Activated effector memory CD4-positive, alpha-beta T cell treated with anti-CD3 and anti-CD28 coated beads, Interleukin-2, amount 50 U/mL, for 16 hours (primary cell): Measurements from ENCODE around the gene LILRB2.
"Not testable (repeated sequence)": the region's sequence is repeated elsewhere in the genome, so short reads cannot be mapped to it uniquely, and the experiment has no call there.

Experiments
- DNase-seq: peaks from one replicate; pipeline ENCODE4 v3.0.0-alpha.2; 2020

LILRB2 gene

DNA sequence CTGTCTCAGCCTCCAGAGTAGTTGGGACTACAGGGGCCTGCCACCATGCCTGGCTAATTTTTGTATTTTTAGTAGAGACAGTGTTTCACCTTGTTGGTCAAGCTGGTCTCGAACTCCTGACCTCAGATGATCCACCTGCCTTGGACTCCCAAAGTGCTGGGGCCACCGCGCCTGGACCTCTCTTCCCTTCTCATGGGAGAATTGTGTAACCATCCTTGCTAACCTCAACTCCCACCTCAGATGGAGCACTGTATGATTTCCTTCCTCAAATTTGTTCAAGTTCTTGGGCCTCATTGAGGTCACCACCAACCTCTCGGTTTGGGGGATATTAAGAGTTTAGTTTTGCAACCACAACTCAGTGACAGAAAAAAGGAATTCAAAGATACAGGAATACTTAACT lies 21.3 kb upstream of the LILRB2 start:
- DNase-seq = no peak

DNA sequence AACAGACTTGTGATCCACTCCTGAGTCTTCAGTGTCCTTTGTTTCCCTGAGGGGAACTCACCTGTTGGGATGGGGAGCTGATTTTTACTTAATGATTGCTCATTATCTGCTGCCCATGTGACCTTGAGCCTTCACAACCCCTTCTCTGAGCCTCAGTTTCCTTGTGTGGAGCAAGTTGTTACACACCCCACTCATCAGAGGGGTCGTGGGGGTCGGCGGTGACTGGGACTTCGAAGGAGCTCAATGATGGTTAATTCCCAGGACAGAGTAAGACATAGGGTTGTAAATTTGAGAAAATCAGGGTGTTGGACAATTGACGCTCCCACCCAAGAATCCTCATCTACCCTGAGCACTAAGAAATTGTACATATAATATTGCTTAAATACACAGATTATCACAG lies 18.6 kb upstream of the LILRB2 start:
- DNase-seq = no peak

DNA sequence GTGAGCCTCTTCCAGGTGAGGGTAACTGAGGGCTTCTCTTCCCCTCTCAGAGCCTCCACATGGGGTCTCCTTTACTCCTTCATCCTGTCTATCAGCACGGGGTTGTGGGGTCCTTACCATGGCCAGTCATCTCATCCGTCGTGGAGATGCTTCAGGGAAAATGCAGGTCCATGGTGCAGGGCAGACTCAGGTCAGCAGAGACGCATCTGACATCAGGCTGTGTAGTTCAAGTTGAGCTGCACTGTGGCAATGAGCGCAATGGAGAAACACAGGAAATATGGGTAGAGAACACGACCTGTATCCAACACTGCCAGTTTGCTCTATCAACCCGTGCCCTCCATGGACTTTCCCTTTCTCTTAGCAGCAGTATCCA lies 18.2 kb upstream of the LILRB2 start:
- no peak for DNase-seq

DNA sequence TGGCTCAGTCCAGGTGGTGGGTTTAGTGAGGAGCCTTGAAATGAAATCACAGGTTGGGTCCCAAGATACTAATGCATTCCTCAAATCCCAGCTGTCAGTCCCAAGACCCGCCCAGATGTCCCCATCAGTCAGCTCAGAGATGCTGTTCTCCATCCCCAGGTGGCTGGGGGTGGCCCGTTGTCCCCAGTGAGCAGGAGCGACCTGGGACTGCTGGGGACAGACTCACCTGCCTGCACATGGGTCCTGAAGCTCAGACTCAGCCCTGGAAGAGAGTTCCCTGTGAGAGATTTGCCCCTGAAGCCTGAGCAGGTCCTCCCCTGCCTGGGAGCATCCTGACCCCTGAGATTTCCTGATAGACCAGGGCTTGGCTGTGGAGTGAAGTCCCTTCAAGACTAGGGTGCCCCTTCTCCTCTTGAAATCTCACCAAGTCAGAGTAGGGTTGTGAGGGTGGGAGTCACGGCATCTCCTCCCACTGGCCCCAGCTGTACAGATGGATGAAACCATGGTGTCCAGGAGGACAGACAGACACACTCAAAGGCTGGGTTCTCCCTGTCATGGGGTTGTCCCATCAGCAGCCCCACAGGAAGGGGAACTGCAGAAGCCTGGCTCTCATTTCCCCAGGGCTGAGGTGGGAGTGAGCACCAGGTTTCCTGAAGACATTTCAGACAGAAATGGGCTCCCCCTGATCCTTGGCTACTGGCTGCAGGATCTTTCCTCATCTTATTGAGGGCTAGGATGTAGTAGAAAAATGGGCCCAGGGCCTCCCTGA lies 17.6 kb upstream of the LILRB2 start:
- no peak for DNase-seq

DNA sequence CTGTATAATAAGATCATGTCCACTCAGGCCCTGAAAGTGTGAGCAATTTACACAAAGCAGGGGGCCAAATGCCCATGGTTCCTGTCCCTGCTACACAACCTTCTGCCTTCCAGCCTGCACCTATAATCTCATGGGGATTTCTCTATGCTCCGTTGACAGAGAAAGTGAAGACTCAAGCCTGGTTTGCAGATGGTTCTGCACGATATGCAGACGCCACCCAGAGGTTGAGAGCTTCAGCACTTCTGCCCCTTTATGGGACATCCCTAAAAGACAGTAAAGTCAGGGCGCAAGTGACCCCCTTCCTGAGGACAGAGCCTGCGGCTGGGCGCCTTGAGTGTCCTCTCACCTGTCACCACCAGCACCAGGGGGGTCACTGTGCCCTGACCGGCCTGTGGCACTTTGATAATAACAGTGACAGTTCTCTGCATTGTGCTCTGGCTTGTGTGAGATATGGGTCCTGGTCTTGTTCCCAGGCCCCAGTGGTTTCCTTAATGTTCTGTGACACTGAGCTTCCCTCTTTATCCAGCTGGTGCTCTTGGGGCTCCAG lies 16.9 kb upstream of the LILRB2 start:
- no peak for DNase-seq

DNA sequence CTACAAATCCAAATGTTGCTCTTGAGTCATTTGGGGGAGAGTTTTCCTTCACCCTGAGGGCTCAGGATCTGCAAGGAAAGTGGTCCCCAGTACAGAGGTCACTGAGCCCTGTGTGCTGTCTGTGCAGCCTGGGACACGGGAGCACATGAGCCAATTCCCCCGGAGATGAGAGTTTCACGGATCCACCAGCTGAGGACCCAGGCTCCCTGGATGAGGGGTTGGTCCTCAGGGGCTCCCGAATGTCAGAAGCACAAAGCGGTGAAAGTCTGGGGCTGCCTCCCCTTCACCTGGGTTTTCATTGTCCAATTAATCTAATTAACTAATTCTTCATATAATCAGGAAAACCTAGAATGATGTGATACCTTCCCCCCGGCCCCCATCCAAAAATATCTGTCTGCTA lies 13.6 kb upstream of the LILRB2 start:
- DNase-seq = no peak

DNA sequence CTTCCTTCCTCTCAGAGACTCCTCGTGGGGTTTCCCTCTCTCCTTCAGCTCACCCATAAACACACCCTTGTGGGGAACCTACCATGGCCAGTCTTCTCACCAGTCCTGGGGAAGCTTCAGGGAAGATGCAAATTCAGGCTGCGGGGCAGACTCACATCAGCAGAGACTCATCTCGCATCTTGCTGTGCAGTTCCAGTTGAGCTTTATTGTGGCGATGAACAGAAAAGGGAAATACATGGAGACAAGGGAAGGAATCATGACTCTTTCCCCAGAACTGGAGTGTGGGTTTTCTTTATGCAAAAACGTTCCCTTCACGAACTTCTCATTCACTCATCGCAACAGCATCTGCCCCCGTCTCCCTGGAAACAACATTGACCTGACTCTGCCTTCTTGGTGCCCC lies 8.2 kb upstream of the LILRB2 start:
- not testable (repeated sequence) for DNase-seq

DNA sequence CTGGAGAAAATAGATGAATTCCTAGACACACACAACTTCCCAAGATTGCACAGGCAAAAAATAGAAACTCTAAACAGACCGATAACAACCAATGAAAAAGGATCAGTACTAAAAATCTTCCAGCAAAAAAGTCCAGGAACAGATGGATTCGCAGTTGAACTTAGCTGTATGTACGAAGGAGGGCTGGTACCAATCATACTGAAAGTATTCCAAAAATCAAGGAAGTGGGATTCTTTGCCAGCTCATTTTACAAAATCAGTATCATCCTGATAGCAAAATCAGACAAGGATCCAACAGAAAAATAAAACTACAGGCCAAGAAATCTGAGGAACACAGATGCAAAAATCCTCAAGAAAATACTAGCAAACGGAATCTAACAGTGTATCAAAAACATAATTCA lies 6.5 kb upstream of the LILRB2 start:
- no peak for DNase-seq

DNA sequence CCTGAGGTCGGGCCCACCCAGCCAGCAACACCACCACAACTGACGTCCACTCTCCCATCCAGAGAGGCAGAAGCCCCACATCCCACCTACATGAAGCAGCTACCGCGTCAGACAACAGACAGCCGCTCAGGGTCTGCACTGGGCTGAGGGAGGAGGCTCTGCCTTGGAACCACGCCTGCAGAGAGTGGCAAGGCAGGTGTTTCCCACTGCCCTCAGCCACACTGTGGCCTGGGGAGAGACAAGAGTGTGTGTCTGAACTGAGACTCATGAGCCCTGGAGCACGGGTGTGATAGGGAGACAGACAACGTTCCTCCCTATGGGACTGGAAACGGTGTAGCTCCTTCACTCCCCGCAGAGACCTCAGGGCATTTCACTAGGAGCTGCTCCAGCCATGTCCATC lies 5.4 kb upstream of the LILRB2 start:
- DNase-seq = not testable (repeated sequence)

DNA sequence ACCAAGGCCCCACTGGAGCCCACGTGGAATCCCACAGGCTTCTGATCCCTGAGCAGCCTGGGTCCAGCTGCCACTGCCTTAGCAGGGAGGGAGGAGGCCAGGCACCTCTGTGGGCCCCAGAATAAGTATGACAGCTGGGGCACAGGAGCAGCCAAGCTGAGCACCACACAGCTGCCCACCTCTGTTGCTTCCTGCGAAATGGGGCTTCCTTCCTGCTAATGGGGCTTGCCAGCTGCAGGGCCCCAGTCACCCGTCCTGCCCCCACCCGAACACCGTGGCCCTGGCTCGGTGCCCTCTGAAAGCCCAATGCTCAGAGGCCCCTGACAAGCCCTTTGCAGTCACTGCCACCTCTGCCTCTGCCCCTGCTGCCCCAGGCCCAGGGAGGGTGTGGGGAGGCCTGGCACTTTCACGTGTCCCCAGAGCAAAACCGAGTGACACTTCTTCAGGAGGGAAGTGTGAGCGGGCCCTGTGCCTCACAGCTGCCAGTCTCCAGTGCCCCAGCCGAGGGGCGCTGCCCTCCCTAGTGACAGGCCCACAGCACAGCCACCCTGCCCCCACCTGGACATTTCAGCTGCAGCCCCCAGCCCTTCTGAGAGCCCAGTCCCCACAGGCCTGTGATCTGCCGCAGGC lies 4.6 kb upstream of the LILRB2 start:
- DNase-seq = not testable (repeated sequence)

DNA sequence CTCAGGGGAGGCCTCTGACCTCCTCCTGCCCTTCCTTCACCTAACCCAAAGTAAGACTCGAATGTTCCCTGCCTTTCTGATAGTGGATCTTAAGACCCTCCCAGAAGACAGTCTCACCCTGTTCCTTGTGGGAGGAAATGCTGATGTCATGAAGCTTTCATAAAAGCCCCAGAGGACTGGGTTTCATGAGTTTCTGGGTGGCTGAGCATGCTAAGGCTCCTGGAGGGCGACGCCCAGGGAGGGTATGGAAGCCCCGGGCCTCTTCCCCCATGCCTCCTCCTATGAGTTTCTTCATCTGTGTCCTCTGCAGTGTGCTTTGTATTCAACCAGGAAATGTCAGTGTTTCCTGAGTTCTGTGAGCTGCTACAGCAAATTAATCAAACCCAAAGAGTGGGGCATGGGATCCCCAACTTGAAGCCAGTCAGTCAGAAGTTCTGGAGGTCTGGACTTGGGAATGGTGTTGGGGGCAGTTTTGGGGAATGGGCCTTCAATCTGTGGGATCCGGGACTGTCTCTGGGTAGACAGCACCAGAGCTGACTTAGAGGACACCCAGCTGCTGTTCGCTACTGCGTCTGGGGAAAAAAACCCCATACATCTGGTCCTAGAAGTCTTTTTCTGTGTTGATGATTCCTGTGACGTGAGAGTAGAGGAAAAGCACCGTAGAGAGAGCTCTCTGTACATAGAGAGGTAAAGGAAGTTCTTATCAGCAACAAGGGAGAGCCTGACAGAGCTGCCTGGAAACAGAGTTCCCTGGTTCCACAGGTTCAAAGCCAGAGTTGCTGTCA lies 2.0 kb upstream of the LILRB2 start:
- DNase-seq = no peak

DNA sequence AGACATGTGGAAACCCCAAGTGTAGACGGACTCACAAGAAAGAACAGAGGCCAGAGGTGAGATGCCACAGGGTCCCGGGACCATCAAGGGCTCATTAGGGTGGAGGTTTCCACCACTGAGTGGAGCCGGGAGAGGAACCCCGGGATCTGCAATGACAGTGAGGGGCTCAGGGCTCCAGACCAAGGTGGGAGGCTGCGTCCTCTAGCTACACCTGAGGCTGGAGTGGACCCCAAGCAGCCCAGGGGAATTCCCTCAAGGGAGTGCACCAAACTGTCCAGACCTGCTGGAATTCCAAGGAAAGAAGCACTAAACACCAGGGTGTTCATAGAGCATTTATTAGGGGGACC lies 792 bp upstream of the LILRB2 start:
- not testable (repeated sequence) for DNase-seq

DNA sequence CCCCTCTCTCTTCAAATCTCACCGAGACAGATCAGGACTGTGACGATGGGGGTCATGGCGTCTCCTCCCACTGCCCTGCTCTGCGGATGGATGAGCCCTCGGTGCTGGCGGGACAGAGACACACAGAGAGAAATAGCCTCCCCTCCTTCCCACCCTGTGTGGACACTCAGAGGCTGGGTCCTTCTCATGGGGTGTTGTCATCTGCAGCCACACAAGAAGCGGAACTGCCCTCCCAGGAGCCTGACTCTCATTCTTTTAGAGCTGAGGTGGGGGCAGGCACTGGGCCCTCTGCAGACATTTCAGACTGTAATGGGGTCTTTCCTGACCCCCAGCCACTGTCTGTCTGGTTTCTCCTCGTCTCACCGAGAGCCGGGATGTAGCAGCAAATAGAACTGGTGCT lies 469 bp downstream of the LILRB2 start:
- not testable (repeated sequence) for DNase-seq

DNA sequence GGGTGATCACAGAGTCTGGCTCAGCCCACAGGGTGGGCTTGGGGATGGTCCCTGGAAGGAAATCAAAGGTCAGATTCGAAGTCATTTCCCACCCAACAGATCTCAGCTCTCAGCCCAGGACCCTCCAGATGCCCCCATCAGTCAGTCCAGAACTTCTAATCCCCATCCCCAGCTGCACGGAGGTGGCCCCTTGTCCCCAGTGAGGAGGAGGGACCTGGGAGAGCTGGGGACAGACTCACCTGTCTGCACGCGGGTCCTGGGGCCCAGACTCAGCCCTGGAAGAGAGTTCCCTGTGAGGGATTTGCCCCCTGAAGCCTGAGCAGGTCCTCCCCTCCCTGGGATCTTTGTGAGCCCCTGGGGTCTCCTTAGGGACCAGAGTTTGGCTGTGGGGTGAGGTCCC lies 885 bp downstream of the LILRB2 start:
- DNase-seq = not testable (repeated sequence)

DNA sequence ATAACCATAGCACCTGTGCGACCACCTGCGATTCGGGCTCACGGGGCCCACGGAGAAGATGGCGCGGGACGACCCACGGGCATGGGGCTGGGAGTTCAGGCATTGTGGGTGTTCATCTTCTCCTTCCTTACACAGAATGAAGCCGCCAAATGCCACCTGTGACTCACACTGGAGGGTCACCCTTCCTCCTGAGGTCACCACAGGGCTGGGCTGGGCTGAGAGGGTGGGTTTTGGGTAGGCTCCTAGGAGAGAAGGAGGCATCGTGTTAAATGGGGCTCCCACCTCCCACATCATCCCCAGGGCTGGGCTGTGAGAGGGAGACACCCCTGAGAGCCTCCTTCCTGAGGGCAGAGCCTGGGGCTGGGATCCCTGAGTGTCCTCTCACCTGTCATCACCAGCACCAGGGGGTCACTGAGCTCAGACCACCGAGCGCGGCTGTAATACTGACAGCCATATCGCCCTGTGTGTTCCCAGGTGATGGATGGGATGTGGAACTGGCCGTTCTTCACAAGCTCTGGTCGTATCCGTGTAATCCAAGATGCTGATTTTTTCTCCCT lies 1.4 kb downstream of the LILRB2 start:
- DNase-seq = no peak

DNA sequence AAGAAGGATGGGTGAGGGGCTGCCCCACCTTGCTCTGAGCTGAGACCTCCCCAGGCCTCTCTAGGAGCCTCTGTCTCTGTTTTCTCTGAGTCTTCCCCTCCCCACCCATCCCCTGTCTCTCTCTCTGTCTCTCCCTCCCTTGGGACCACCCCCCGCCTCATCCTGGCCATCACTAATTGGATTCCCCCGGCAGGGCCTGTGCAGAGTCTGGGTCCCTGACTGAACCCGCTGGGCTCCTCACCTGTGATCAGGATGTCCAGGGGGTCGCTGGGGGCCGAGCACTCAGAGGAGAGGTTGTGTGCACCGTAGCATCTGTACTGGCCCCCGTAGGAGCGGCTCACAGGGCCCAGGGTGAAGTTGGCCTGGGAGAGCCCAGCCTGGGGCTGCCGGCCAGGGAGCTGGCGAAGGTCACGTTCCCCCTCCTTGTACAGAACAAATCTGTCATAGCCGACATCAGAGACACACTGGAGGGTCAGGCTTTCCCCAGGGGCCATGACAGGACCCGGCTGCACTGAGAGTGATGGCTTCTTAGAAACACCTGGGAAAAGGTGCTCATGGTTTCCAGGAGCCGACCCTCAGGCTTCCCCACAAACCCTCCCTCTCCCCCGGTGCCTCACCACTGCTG lies 2.2 kb downstream of the LILRB2 start:
- DNase-seq = not testable (repeated sequence)

DNA sequence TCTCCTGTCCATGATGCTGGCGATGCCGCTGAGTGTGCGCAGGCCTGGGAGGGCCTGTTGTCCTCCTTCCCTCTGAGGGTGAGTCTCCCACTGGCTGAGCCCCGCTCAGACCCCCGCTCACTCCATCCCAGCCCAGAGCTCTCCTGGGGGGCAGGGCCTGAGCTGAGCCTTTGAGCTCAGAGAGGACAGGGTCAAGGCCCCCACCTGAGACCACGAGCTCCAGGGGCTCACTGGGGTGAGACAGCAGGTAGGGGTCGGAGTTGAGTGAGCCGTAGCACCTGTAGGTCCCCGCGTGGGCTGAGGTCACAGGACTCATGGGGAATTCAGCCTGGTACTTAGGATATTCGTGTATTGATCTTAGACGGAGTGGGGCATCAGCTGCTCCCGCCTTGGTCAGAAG lies 2.9 kb downstream of the LILRB2 start:
- not testable (repeated sequence) for DNase-seq

DNA sequence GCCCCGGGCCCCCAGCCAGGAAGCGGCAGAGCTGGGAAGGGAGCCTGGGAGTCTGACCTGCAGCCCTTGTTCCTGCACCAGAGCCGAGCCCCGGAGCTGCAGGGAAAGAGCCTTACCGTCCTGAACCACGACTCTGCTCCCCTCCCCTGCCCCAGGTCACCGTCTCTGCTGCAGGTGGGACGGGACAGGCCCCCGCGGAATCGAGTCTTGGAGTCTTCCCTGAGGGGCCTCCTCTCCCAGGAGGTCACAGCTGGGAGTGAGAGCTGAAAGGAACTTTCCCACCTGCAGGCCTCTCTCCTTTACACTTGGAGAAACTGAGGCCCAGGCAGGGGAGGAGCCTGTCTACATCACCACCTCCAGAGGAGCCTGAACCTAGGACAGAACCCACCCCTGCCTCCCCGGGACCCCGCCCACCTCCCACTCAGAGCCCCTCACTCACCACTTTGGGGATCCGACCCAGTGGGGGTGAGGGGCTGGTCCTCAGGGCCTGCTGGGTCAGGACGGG lies 3.7 kb downstream of the LILRB2 start:
- DNase-seq = not testable (repeated sequence)

DNA sequence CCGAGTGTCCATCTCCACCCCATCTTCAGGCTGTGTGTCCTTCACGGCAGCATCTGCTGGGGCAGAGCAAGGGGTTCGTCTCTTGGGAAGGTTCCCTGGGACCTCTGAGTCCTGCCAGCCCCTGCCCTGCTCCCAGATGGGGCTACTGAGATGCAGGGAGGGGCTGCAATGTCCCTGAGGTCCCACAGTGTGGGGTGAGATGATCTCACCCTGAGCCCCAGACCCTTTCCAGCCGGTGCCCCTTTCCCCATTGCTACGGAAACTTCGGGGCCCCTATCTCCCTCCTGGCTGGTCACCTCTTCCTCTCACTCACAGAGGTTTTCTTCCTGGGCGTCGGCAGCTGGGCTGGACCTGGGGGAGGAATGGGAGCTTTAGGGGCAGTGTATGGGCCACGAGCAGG lies 5.0 kb downstream of the LILRB2 start:
- DNase-seq = no peak

DNA sequence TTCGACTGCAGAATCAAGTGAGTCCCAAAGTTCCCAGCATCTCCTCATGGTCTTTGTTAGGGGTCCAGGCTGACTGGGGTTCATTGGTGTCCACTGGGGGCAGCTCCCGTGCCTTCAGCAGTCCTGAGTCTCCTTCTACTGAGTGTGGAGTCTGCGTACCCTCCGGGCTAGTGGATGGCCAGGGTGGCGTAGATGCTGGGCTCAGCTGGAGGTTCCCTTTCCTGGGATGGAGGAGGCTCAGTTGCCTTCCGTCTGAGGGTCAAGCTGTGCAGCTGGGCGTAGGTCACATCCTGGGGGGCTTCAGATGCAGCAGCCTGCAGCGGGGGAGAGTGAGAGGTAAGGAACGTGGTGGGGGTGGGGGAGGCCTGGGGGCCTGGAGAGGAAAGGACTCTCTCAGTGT lies 6.4 kb downstream of the LILRB2 start:
- not testable (repeated sequence) for DNase-seq

DNA sequence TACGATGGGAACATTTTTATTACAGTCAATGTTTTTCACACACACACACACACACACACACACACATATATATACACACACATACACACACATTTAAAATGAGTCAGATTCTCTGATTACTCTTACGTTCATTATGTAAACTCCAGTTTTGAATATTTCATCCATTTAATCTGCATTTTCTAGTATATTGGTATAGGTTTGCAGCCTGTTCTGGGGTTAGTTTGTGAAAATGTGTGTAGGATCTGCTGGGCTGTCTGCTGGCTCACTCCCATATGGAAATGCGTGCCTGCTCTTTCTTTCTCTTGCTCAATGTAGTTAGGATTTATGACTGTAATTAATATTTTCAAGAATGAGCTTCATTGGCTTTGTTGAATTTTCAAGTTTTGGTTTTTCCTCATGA lies 7.1 kb downstream of the LILRB2 start:
- no peak for DNase-seq

DNA sequence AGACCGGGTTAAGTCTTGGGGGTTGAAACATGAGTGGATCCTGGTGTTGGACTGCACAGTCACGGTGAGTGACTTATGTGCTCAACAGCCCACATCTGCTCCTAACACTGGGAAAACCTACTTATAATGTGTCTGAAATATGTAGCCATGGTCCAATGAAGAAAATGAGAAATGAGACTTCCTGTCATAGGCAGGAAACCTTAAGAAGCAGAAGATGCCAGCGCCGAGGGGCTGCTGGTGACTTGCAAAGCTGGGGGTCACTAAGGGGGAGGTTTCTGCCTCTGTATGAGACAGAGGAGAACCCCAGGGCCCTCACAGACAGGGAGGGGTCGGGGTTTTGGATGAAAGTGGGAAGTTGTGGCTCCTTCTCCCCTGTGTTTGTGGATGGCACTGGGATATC lies 8.7 kb downstream of the LILRB2 start:
- not testable (repeated sequence) for DNase-seq

DNA sequence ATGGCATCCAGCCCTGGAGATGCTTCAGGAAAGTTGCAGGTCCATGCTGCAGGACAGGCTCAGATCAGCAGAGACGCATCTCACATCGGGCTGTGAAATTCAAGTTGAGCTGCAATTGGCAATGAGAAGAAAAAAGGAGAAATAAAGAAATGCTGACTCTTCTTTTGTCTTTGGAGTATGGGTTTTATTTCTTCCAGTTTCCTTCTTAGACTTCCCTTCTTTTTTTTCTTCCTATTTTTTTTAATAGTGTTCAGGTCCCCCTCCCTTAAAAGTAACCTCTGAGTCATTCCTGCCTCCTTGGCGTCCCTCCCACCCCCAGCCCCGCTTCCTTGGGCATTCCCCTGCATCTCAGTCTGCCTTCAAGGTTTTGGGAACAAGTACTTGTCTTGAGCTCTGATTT lies 9.3 kb downstream of the LILRB2 start:
- DNase-seq = not testable (repeated sequence)
